Gastroesophageal sphincter (tissue), 4 donors: ENCODE results near the gene TGFBR3L. TPM values are rescaled to one million over a fixed set of nuclear protein-coding genes. Genes with fewer than 3 reads are reported as not detected.

Experiments used
- ATAC-seq: fragments of 150-250 bp; one replicate; pipeline ENCODE4 v1.9.1; 2016; ENCODE audit warnings: mild to moderate bottlenecking, moderate library complexity
- H3K27ac ChIP-seq, 4 donors: fragments of 200-600 bp; sonication (generic) in 3 of 4; 1 replicate in 3 of 4; 2 replicates in 1 of 4; pipeline ENCODE4 v1.5.1; 2016 to 2019
- H3K27me3 ChIP-seq: fragments of 200-600 bp; sonication (generic); one replicate; pipeline ENCODE4 v1.5.1; 2019
- H3K36me3 ChIP-seq, 2 donors: fragments of 200-600 bp; sonication (generic); one replicate each; pipeline ENCODE4 v1.5.1; 2019; ENCODE audit warnings: control low read depth in 1 of 2
- H3K4me1 ChIP-seq, 3 donors: fragments of 200-600 bp; sonication (generic); 1 replicate in 2 of 3; 2 replicates in 1 of 3; pipeline ENCODE4 v1.5.1; 2016 to 2019; ENCODE audit warnings: control low read depth in 2 of 3
- H3K4me3 ChIP-seq, 2 donors: fragments of 200-600 bp; sonication (generic); one replicate each; pipeline ENCODE4 v1.5.1; 2019; ENCODE audit warnings: mild to moderate bottlenecking in 1 of 2, moderate library complexity in 1 of 2
- H3K9me3 ChIP-seq, 3 donors: fragments of 200-600 bp; sonication (generic); one replicate each; pipeline ENCODE4 v1.5.1; 2017 to 2019; ENCODE audit warnings: control low read depth in 2 of 3
- CTCF ChIP-seq, 4 experiments: fragments of 200-600 bp in 2 of 4; fragments of 450-650 bp in 2 of 4; sonication (generic) in 1 of 4; IDR thresholded peaks; one replicate each; pipeline ENCODE4 v1.5.1; 2017 to 2019; ENCODE audit warnings: antibody characterized with exemption in 4 of 4, mild to moderate bottlenecking in 2 of 4, moderate library complexity in 2 of 4
- EP300 ChIP-seq: sonication (generic); formaldehyde crosslinking; IDR thresholded peaks from one replicate; pipeline ENCODE4 v1.6.1; 2017; ENCODE audit warnings: antibody characterized with exemption, mild to moderate bottlenecking
- POLR2A ChIP-seq, 2 donors: fragments of 450-650 bp; IDR thresholded peaks; one replicate each; pipeline ENCODE4 v1.6.1; 2017; ENCODE audit warnings: antibody characterized with exemption in 2 of 2, mild to moderate bottlenecking in 2 of 2, moderate library complexity in 1 of 2
- POLR2AphosphoS5 ChIP-seq: sonication (generic); formaldehyde crosslinking; IDR thresholded peaks from one replicate; pipeline ENCODE4 v1.6.1; 2017; ENCODE audit warnings: antibody characterized with exemption
- WGBS, 2 donors: methylation state at CpG; one replicate each; pipeline ENCODE4 v1.1.5; 2018; ENCODE audit warnings: low coverage in 1 of 2; 5-methylcytosine and 5-hydroxymethylcytosine counted together
- total RNA-seq, 4 donors: library from RNA; depleted of rRNA; stranded (reverse); fragments of >200 nt; gene quantifications; one replicate each; pipeline ENCODE4 v1.1.0, GENCODE V29; 2016

Gene TGFBR3L
- total RNA-seq, 4 donors from 2014 or later, result 2.8 to 8.5 (median 5.4) TPM

DNA sequence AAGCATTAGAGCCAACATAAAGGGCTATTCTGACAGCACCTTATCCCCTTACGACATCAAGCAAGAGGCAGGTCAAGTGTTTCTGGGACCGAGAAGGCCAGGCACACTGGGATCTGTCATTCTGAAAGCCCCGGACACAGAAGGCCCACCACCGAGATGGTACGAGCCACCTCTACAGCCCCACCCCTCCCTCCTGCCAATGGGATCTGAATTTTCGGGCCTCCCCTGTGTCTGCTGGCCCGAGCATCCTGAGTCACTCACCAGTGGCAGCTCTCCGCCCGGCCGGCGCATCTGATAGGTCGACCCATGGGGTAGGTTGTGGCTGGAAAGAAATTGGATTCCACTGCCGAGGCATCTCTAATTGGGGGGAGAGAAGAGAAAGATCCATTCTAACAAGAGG is 26.2 kb downstream of the TGFBR3L start:
- no peak for ATAC-seq
- Histone ChIP-seq H3K36me3 (peaks cover 0 to 58% of the 10 kb centered on the region in 2 donors), H3K4me3 (no peak overlapping the region), H3K4me1 (peaks cover 0 to 77% (median 18%) of the 10 kb centered on the region in 3 donors), H3K9me3 (no peaks in the 10 kb centered on the region), H3K27ac (no peak overlapping the region), H3K27me3 (no peaks in the 10 kb centered on the region)
- 70 to 86% methylated on average over 2 to 7 of the region's 13 CpGs for WGBS, 2 donors
- TF ChIP-seq POLR2AphosphoS5, result no peak
- TF ChIP-seq POLR2A (IDR thresholded peaks at IDR 0.05), result no peak
- TF ChIP-seq CTCF (IDR thresholded peaks at IDR 0.05), result no peak
- no peak for TF ChIP-seq EP300

- Histone ChIP-seq H3K4me1 (peaks cover 0 to 69% (median 18%) of the 10 kb centered on the region in 3 donors), H3K27me3 (no peaks in the 10 kb centered on the region), H3K27ac (peak overlapping the region in 2 of 4 donors; percentile 92 to 97), H3K4me3 (peak overlapping the region in 1 of 2 donors; percentile 72), H3K36me3 (peaks cover 0 to 46% of the 10 kb centered on the region in 2 donors), H3K9me3 (no peaks in the 10 kb centered on the region)
- no peak for ATAC-seq
- WGBS, 2 donors, result 68 to 80% methylated on average over 5 of the region's 19 CpGs
- no peak for TF ChIP-seq POLR2AphosphoS5
- no peak for TF ChIP-seq POLR2A (IDR thresholded peaks at IDR 0.05)
- TF ChIP-seq EP300, result no peak
- no peak for TF ChIP-seq CTCF (IDR thresholded peaks at IDR 0.05)
Observed at GRCh38 chr19:7941895-7942596, 27.4 kb downstream of the TGFBR3L start.

GRCh38 chr19:7942981-7943443 is 28.4 kb downstream of the TGFBR3L start:
- 1% methylated on average over 15 to 20 of the region's 33 CpGs for WGBS, 2 donors
- H3K4me1 ChIP-seq, result peaks cover 0 to 65% (median 18%) of the 10 kb centered on the region in 3 donors

DNA sequence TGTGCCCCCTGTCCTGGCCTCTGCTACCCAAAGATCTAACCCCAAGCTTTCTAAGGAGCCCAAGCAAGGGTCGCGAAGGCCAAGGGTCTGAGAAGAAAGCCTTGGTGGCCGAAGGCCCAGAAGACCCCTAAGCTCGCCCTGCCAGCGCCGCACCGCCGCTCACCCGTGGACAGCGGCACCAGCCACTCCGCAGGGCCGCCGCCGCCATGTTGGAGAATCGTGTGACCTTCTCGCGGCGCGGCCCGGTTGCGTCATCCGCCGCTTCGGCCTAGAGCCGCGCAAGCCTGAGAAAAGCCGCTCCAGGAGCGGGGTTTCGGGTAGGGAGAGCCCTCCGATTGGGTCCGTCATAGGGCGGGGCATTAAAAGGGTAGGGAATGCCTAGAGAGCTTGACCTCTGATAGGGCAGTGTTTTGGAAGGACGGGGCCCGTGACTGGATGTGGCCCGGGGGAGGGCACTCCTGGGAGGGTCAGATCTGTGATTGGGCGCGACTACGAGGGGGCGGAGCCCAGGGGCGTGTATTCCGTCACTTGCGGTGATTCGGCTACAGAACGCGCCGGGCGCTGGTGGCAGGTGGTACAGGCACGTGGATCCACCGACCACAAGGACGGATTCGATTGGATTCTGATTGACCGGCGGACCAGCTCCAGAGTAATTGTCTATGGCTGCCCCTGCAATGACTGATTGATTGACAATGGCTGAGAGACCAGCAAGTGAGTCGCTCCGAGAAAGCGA is 29.0 kb downstream of the TGFBR3L start, which contains the start of gene TIMM44:
TIMM44 (minus strand) TSS at position 223 of the 733 bp plus-strand sequence; CDS start at position 208, 15 bp downstream.
- Histone ChIP-seq H3K4me3 (peak within 1 kb of the TSS; percentile 62 to 72), H3K4me1 (peaks cover 0 to 59% (median 18%) of the 10 kb centered on the region in 3 donors), H3K36me3 (peaks cover 0 to 30% of the 10 kb centered on the region in 2 donors), H3K9me3 (no peaks in the 10 kb centered on the region), H3K27me3 (no peaks in the 10 kb centered on the region), H3K27ac (peak within 1 kb of the TSS; percentile 92 to 97 (median 93))
- WGBS, 2 donors, result 0% methylated on average over 2 to 14 of the region's 56 CpGs
- ATAC-seq, result peak; percentile 99
- no peak for TF ChIP-seq EP300
- TF ChIP-seq POLR2A (IDR thresholded peaks at IDR 0.05), result peak; percentile 59 to 65
- TF ChIP-seq CTCF (IDR thresholded peaks at IDR 0.05), result no peak
- TF ChIP-seq POLR2AphosphoS5, result peak; percentile 92

More at GRCh38 chr19:7942981-7943443, 28.4 kb downstream of the TGFBR3L start:
- TF ChIP-seq CTCF (IDR thresholded peaks at IDR 0.05) (no peak), EP300 (no peak), POLR2A (IDR thresholded peaks at IDR 0.05) (no peak), POLR2AphosphoS5 (no peak)
- Histone ChIP-seq H3K36me3 (peaks cover 0 to 36% of the 10 kb centered on the region in 2 donors), H3K27ac (peak overlapping the region; percentile 92 to 97 (median 93)), H3K9me3 (no peaks in the 10 kb centered on the region), H3K27me3 (no peaks in the 10 kb centered on the region), H3K4me3 (peak overlapping the region; percentile 62 to 72)
- ATAC-seq, result no peak
